ENCODE data around the gene PHACTR3.

- TF ChIP-seq TCF12 (IDR thresholded peaks at IDR 0.05; ENCODE audit: low read depth) = no peak
- no peak for TF ChIP-seq CREB1 (IDR thresholded peaks at IDR 0.05; ENCODE audit: low read depth)
- TF ChIP-seq YY1 (IDR thresholded peaks at IDR 0.05; ENCODE audit: low read depth) = no peak
- TF ChIP-seq, protein P1, sequence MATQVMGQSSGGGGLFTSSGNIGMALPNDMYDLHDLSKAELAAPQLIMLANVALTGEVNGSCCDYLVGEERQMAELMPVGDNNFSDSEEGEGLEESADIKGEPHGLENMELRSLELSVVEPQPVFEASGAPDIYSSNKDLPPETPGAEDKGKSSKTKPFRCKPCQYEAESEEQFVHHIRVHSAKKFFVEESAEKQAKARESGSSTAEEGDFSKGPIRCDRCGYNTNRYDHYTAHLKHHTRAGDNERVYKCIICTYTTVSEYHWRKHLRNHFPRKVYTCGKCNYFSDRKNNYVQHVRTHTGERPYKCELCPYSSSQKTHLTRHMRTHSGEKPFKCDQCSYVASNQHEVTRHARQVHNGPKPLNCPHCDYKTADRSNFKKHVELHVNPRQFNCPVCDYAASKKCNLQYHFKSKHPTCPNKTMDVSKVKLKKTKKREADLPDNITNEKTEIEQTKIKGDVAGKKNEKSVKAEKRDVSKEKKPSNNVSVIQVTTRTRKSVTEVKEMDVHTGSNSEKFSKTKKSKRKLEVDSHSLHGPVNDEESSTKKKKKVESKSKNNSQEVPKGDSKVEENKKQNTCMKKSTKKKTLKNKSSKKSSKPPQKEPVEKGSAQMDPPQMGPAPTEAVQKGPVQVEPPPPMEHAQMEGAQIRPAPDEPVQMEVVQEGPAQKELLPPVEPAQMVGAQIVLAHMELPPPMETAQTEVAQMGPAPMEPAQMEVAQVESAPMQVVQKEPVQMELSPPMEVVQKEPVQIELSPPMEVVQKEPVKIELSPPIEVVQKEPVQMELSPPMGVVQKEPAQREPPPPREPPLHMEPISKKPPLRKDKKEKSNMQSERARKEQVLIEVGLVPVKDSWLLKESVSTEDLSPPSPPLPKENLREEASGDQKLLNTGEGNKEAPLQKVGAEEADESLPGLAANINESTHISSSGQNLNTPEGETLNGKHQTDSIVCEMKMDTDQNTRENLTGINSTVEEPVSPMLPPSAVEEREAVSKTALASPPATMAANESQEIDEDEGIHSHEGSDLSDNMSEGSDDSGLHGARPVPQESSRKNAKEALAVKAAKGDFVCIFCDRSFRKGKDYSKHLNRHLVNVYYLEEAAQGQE (IDR thresholded peaks at IDR 0.05; ENCODE audit: low read depth) = no peak
- TF ChIP-seq FOXM1 (IDR thresholded peaks at IDR 0.05; ENCODE audit: borderline replicate concordance, low read depth) = no peak
- no peak for TF ChIP-seq TAF1 (IDR thresholded peaks at IDR 0.05; ENCODE audit: low read depth)
These were observed 68.2 kb downstream of the PHACTR3 start for GRCh38 chr20:59672576-59672975.

Measured in Ishikawa (cell line).